Spleen (tissue), 7 donors: ENCODE measurements around the gene USE1.

ENCODE experiments used
- CTCF ChIP-seq, 11 experiments: fragments of 200-600 bp in 7 of 11; fragments of 450-650 bp in 4 of 11; sonication (generic) in 4 of 11; IDR thresholded peaks in 8 of 11; conservative IDR thresholded peaks in 3 of 11; 1 replicate in 7 of 11; 2 replicates in 4 of 11; pipeline versions ENCODE4 v1.4.0 to v1.8.0; 2016 to 2021; ENCODE audit warnings: antibody characterized with exemption in 11 of 11, inconsistent platforms in 4 of 11, mild to moderate bottlenecking in 1 of 11
- POLR2A ChIP-seq, 3 donors: fragments of 450-650 bp; IDR thresholded peaks; one replicate each; pipeline ENCODE4 v1.5.1; 2017; ENCODE audit warnings: antibody characterized with exemption in 3 of 3, mild to moderate bottlenecking in 1 of 3
- donor health status: DM: no; HTN: no; CAD: no; lungs with moderate emphysema.
- donor health status: DM: no; HTN: no; CAD: no.
- donor health status: DM: no; HTN: no; CAD: no.

GRCh38 chr19:17260842-17261325 is 45.7 kb downstream of the USE1 start:
- TF ChIP-seq POLR2A (IDR thresholded peaks at IDR 0.05) (no peak), CTCF (IDR thresholded peaks at IDR 0.05 in 8 of 11, conservative IDR thresholded peaks at IDR 0.05 in 3 of 11) (peak; percentile 91 to 98 (median 95))
